ENCODE measurements around the gene STARD4.

DNA sequence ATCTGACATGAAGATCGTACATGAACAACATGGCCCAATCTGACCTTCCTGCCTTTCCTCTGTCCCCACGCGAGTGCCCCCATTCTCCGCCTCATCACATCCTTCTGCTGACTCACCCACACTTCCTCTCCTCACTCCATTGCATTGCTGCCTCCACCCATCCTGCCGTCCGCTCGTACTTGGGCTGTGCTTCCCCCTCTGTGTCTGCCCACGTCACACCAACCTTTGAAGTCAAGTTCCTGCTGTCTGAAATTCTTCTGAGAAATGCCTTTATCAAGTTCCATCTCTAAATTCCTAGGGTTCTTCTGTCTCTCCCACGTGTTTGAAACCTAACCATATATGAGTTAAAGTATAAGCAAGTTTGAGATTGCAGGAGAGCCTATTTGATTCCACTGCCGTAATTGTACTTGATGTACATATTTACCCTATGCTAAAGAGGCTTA is 18.0 kb upstream of the STARD4 start:
- no peak for TF ChIP-seq POLR2A (IDR thresholded peaks at IDR 0.05)
- TF ChIP-seq, protein P1, sequence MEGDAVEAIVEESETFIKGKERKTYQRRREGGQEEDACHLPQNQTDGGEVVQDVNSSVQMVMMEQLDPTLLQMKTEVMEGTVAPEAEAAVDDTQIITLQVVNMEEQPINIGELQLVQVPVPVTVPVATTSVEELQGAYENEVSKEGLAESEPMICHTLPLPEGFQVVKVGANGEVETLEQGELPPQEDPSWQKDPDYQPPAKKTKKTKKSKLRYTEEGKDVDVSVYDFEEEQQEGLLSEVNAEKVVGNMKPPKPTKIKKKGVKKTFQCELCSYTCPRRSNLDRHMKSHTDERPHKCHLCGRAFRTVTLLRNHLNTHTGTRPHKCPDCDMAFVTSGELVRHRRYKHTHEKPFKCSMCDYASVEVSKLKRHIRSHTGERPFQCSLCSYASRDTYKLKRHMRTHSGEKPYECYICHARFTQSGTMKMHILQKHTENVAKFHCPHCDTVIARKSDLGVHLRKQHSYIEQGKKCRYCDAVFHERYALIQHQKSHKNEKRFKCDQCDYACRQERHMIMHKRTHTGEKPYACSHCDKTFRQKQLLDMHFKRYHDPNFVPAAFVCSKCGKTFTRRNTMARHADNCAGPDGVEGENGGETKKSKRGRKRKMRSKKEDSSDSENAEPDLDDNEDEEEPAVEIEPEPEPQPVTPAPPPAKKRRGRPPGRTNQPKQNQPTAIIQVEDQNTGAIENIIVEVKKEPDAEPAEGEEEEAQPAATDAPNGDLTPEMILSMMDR (IDR thresholded peaks at IDR 0.05) = no peak

Measured in testis (tissue), 2 donors.